Hematopoietic multipotent progenitor cell treated with erythropoietin and hydrocortisone succinate and interleukin-3 and kit ligand, for 6 days (in vitro differentiated cells): ENCODE measurements around the gene PDGFRA.
"Not testable (repeated sequence)": the region's sequence is repeated elsewhere in the genome, so short reads cannot be mapped to it uniquely, and the experiment has no call there.

Source experiments
- DNase-seq: peaks from one replicate; pipeline ENCODE4 v3.0.0-alpha.2; 2015

PDGFRA gene

DNA sequence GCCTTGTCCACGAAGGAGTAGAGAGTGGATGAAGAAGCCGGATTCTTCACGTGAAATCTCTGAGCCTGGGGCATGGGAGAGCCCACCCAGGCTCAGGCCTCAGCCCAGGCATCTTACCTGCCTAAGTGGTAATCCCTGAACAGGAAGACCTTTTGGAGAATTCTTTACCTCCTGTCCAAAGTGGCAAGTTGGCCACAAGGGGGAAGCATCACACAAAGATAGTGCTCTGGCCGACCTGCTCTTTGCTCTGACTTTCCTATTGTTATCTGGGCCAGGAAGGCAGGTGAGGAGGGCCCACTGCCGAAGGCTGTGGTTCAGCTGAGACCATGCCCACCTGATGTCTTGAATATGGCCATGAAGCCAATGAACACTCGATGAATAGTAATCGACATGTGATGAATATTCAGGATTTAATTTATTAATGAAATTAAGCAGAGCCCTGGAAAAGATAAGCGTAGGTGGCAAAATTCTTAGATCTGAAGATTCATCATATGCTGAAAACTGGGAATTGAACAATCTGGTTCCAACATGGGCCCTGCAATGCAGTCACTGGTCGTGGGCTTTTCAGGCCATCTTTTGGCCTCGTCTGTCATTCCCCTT lies 93.8 kb downstream of the PDGFRA start:
- peak; percentile 90 for DNase-seq

- no peak for DNase-seq
Measured at GRCh38 chr4:54330896-54331295, 101.8 kb downstream of the PDGFRA start.

- DNase-seq, result no peak
Measured at GRCh38 chr4:54332542-54332941, 103.4 kb downstream of the PDGFRA start.

- no peak for DNase-seq
Measured at GRCh38 chr4:54333657-54334056, 104.6 kb downstream of the PDGFRA start.

- DNase-seq, result not testable (repeated sequence)
Measured at GRCh38 chr4:54334769-54335168, 105.7 kb downstream of the PDGFRA start.

DNA sequence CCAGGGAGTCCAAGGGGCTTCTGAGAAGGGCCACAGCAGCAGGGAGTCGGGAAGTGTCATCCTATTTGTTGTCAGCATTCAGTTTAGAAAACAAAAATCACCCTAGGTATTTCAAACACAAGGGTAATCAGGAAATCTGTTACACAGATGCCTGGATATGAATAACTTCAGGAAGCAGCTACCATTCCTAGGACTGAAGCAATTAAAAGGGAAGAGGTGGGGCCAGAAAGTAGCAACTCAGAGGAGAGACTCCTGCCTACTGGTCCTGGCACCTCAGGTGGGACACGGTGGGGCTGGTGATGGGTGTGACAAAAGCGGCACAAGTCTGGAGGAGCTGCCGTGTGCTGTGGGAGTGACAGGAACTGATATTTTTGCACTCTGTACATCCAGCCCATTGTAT lies 107.9 kb downstream of the PDGFRA start:
- no peak for DNase-seq

DNA sequence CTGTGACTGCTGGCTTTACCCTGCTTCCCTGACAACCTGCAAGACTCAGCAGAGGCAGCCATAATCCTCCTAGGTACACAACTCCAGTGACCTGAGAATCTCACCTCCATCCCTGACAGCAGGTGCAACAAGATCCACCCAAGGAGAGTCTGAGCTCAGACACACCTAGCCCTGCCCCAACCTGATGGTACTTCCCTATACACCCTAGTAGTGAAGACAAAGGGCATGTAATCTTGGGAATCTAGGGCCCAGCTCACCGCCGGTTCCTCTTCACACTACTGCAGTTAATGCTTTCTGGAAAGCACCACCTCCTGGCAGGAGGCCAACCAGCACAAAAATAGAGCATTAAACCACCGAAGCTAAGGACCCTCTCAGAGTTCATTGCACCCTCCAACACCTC lies 113.0 kb downstream of the PDGFRA start:
- not testable (repeated sequence) for DNase-seq
